GM13976 (cell line): ENCODE results near the gene RET.

Source experiments
- DNase-seq: peaks from one replicate; pipeline ENCODE4 v3.0.0; 2012; ENCODE audit warnings: low spot score
- CTCF ChIP-seq: IDR thresholded peaks from 2 replicates; pipeline ENCODE4 v1.5.1; 2012; ENCODE audit warnings: borderline replicate concordance, mild to moderate bottlenecking; ENCODE audit not compliant: insufficient read depth; ENCODE audit errors: extremely low read depth, missing control alignments, control extremely low read depth
- in situ Hi-C: fragments of 300-500 bp; cut with MboI; formaldehyde crosslinking; loops from one replicate; pipeline ENCODE4 v1.12.0; 2022; ENCODE audit warnings: low sequenced_read_pairs, mixed read lengths, inconsistent platforms; ENCODE audit not compliant: unreplicated experiment

RET gene

GRCh38 chr10:43177595-43177994, 100.7 kb downstream of the RET start:
- no peak for TF ChIP-seq CTCF
- DNase-seq, result no peak
- in situ Hi-C loops, result no loop called here
